Stimulated activated CD4-positive, alpha-beta T cell treated with anti-CD3 and anti-CD28 coated beads, Interleukin-4, amount 100 ng/mL, for 4 hours (primary cell): ENCODE measurements around the gene TCN2.
"Not testable (repeated sequence)": the region's sequence is repeated elsewhere in the genome, so short reads cannot be mapped to it uniquely, and the experiment has no call there.

Source experiments
- DNase-seq, 2 experiments: peaks; one replicate each; pipeline ENCODE4 v3.0.0-alpha.2; 2020

TCN2 gene

GRCh38 chr22:30606455-30607299, at the start of gene TCN2:
Gene TCN2 (plus strand): TSS chr22:30607174. CDS start chr22:30607332, 158 bp downstream.
- peak; percentile 12 to 20 for DNase-seq

- no peak for DNase-seq
Measured at GRCh38 chr22:30557243-30557642, 49.7 kb upstream of the TCN2 start.

- no peak for DNase-seq
Measured at GRCh38 chr22:30559889-30560288, 47.1 kb upstream of the TCN2 start.

GRCh38 chr22:30560643-30561202, 46.3 kb upstream of the TCN2 start:
- not testable (repeated sequence) for DNase-seq

GRCh38 chr22:30561402-30562189, 45.4 kb upstream of the TCN2 start:
- DNase-seq = no peak

- no peak for DNase-seq
Measured at GRCh38 chr22:30562366-30562765, 44.6 kb upstream of the TCN2 start.

- no peak for DNase-seq
Measured at GRCh38 chr22:30564045-30564760, 42.8 kb upstream of the TCN2 start.

- no peak for DNase-seq
Measured at GRCh38 chr22:30564761-30565119, 42.2 kb upstream of the TCN2 start.

GRCh38 chr22:30565341-30565740, 41.6 kb upstream of the TCN2 start:
- DNase-seq = no peak

- DNase-seq = no peak
Measured at GRCh38 chr22:30566125-30566524, 40.8 kb upstream of the TCN2 start.

- not testable (repeated sequence) for DNase-seq
Measured at GRCh38 chr22:30567277-30567676, 39.7 kb upstream of the TCN2 start.

- DNase-seq = no peak
Measured at GRCh38 chr22:30568137-30568805, 38.7 kb upstream of the TCN2 start.

- no peak for DNase-seq
Measured at GRCh38 chr22:30569674-30570202, 37.2 kb upstream of the TCN2 start.

GRCh38 chr22:30572210-30572609, 34.8 kb upstream of the TCN2 start:
- no peak for DNase-seq

GRCh38 chr22:30572840-30573593, 34.0 kb upstream of the TCN2 start:
- no peak for DNase-seq

- no peak for DNase-seq
Measured at GRCh38 chr22:30573594-30574094, 33.3 kb upstream of the TCN2 start.

- DNase-seq = no peak
Measured at GRCh38 chr22:30574095-30574981, 32.6 kb upstream of the TCN2 start, which contains the start of gene GAL3ST1. Gene GAL3ST1 (minus strand): TSS chr22:30574665. CDS start chr22:30557392, 17,273 bp downstream.

GRCh38 chr22:30574997-30575671, 31.8 kb upstream of the TCN2 start:
- no peak for DNase-seq

- no peak for DNase-seq
Measured at GRCh38 chr22:30575859-30576258, 31.1 kb upstream of the TCN2 start.
